ENCODE data around the gene STAB2.

STAB2 gene

GRCh38 chr12:103810111-103810510 lies 223.0 kb downstream of the STAB2 start:
- DNase-seq = no peak

GRCh38 chr12:103811791-103812190 lies 224.7 kb downstream of the STAB2 start:
- DNase-seq = no peak

- no peak for DNase-seq
These were observed 225.7 kb downstream of the STAB2 start for GRCh38 chr12:103812789-103813188.

- DNase-seq = no peak
These were observed 226.4 kb downstream of the STAB2 start for GRCh38 chr12:103813426-103813825.

GRCh38 chr12:103813949-103814348 lies 226.9 kb downstream of the STAB2 start:
- DNase-seq = no peak

GRCh38 chr12:103814436-103814835 lies 227.4 kb downstream of the STAB2 start:
- no peak for DNase-seq

Data from activated CD4-positive, alpha-beta T cell treated with anti-CD3 and anti-CD28 coated beads, Interleukin-2, amount 50 U/mL, for 1 hour (primary cell).